Measurements from ENCODE around the gene ANKRD65.
"Not testable (repeated sequence)": the region's sequence is repeated elsewhere in the genome, so short reads cannot be mapped to it uniquely, and the experiment has no call there.

ANKRD65 gene

GRCh38 chr1:1430114-1430982, 9.3 kb upstream of the ANKRD65 start:
- no peak for DNase-seq (ENCODE audit: low spot score)

- DNase-seq (ENCODE audit: low spot score), result no peak
These were observed 8.6 kb upstream of the ANKRD65 start for GRCh38 chr1:1429671-1430073.

GRCh38 chr1:1428967-1429366, 7.9 kb upstream of the ANKRD65 start:
- not testable (repeated sequence) for DNase-seq (ENCODE audit: low spot score)

GRCh38 chr1:1428174-1428573, 7.1 kb upstream of the ANKRD65 start:
- DNase-seq (ENCODE audit: low spot score), result no peak

- no peak for DNase-seq (ENCODE audit: low spot score)
These were observed 6.7 kb upstream of the ANKRD65 start for GRCh38 chr1:1427820-1428148.

GRCh38 chr1:1427106-1427819, 6.2 kb upstream of the ANKRD65 start:
- DNase-seq (ENCODE audit: low spot score), result no peak

GRCh38 chr1:1426496-1427105, 5.5 kb upstream of the ANKRD65 start:
- no peak for DNase-seq (ENCODE audit: low spot score)

- DNase-seq (ENCODE audit: low spot score), result no peak
These were observed 4.8 kb upstream of the ANKRD65 start for GRCh38 chr1:1425753-1426495.

GRCh38 chr1:1425426-1425752, 4.3 kb upstream of the ANKRD65 start:
- DNase-seq (ENCODE audit: low spot score), result no peak

GRCh38 chr1:1424707-1425106, 3.6 kb upstream of the ANKRD65 start:
- DNase-seq (ENCODE audit: low spot score), result no peak

GRCh38 chr1:1423245-1423597, 2.1 kb upstream of the ANKRD65 start:
- no peak for DNase-seq (ENCODE audit: low spot score)

GRCh38 chr1:1422465-1423244, 1.6 kb upstream of the ANKRD65 start:
- DNase-seq (ENCODE audit: low spot score), result peak; percentile 71

- DNase-seq (ENCODE audit: low spot score), result no peak
These were observed 910 bp upstream of the ANKRD65 start for GRCh38 chr1:1421907-1422464.

- no peak for DNase-seq (ENCODE audit: low spot score)
These were observed 378 bp downstream of the ANKRD65 start for GRCh38 chr1:1420654-1421141.

GRCh38 chr1:1419813-1420653, 1.0 kb downstream of the ANKRD65 start:
- DNase-seq (ENCODE audit: low spot score), result no peak

GRCh38 chr1:1419363-1419812, 1.7 kb downstream of the ANKRD65 start:
- DNase-seq (ENCODE audit: low spot score), result no peak

GRCh38 chr1:1418464-1419362, 2.4 kb downstream of the ANKRD65 start:
- DNase-seq (ENCODE audit: low spot score), result no peak

- not testable (repeated sequence) for DNase-seq (ENCODE audit: low spot score)
These were observed 3.1 kb downstream of the ANKRD65 start for GRCh38 chr1:1417825-1418463.

- not testable (repeated sequence) for DNase-seq (ENCODE audit: low spot score)
These were observed 3.7 kb downstream of the ANKRD65 start for GRCh38 chr1:1417396-1417795.

Data from NAMALWA (cell line).